ENCODE results near the gene DHRS2. TPM values are rescaled to one million over a fixed set of nuclear protein-coding genes. Genes with fewer than 3 reads are reported as not detected.
"Not testable (repeated sequence)": the region's sequence is repeated elsewhere in the genome, so short reads cannot be mapped to it uniquely, and the experiment has no call there.

Gene DHRS2
- total and polyA plus RNA-seq, 7 donors = 0.04 to 0.55 (median 0.22) TPM; not detected in 3

DNA sequence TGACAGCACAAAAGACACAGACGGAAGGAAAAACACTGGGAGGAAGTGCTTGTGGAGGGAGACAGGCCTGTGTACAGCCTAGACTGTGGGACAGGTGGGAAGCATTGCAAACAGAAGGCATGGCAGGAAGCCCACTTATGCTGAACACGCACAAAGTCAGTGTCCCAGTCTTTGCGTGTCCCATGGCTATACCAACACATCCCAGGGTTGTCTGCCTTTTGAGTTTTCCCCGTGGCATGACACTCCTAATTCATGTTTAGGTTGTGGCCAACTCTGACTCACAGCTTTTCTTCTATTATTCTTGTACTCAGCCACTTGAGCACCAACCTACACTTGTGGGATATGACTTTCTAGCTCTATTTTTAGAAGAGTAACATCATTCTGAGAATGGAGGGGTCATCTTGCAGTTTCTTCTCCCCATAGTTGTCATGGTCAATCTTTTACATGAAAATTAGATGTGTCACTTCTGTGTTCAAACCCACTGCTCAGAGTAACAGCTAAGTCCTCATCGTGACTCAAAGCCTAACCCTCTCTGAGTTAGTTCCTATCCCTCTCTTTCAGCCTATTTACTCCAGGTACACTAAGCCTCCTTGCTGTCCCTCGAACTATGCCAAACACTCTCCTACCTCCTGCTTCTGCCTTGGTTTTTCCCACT is 30.1 kb upstream of the DHRS2 start:
- Histone ChIP-seq H3K27ac (peak overlapping the region; percentile 43), H3K27me3 (ENCODE audit: insufficient read depth in 3 of 3, low read length in 2 of 3) (no peaks in the 10 kb centered on the region), H3K4me1 (no peaks in the 10 kb centered on the region), H3K9me3 (no peaks in the 10 kb centered on the region), H3K4me3 (no peak overlapping the region), H3K36me3 (ENCODE audit: insufficient read depth in 1 of 2, low read depth in 1 of 2) (no peaks in the 10 kb centered on the region)
- DNase-seq = no peak
- 45 to 63% (median 54%) methylated on average over 6 of the region's 6 CpGs for WGBS, 3 donors
- TF ChIP-seq, protein P1, sequence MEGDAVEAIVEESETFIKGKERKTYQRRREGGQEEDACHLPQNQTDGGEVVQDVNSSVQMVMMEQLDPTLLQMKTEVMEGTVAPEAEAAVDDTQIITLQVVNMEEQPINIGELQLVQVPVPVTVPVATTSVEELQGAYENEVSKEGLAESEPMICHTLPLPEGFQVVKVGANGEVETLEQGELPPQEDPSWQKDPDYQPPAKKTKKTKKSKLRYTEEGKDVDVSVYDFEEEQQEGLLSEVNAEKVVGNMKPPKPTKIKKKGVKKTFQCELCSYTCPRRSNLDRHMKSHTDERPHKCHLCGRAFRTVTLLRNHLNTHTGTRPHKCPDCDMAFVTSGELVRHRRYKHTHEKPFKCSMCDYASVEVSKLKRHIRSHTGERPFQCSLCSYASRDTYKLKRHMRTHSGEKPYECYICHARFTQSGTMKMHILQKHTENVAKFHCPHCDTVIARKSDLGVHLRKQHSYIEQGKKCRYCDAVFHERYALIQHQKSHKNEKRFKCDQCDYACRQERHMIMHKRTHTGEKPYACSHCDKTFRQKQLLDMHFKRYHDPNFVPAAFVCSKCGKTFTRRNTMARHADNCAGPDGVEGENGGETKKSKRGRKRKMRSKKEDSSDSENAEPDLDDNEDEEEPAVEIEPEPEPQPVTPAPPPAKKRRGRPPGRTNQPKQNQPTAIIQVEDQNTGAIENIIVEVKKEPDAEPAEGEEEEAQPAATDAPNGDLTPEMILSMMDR (IDR thresholded peaks at IDR 0.05) = no peak
- peak; percentile 53 to 76 (median 58) for ATAC-seq
- intact Hi-C loops (cut with DNase I) = no loop called here

DNA sequence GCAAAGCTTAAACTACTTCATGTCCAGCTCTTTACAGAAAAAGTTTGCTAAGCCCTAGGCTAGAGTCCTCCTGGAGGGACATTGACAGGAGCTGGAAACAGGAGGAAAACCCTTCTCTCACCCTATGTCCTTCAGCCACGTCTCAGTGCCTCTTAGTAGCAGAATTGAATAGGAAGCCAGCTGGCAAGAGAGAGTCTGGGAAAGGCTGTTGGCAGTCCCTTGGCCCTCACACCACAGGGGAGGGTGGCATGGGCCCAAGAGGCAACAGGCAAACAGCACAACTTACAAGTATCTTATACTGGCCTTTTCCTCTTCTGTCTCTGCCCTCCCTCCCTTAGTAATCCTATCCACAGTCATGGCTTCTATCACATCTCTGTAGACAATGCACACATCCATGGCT is 27.7 kb upstream of the DHRS2 start:
- WGBS, 3 donors = 11 to 32% (median 19%) methylated on average over 1 of the region's 1 CpG
- no peaks in the 10 kb centered on the region for H3K4me1 ChIP-seq
- TF ChIP-seq, protein P1 (IDR thresholded peaks at IDR 0.05) = no peak
- no peak overlapping the region for H3K4me3 ChIP-seq
- no peak overlapping the region for H3K27ac ChIP-seq
- no peaks in the 10 kb centered on the region for H3K36me3 ChIP-seq (ENCODE audit: insufficient read depth in 1 of 2, low read depth in 1 of 2)
- no peaks in the 10 kb centered on the region for H3K27me3 ChIP-seq (ENCODE audit: insufficient read depth in 3 of 3, low read length in 2 of 3)
- ATAC-seq (no peak), DNase-seq (no peak)
- intact Hi-C loops (cut with DNase I) = no loop called here
- no peaks in the 10 kb centered on the region for H3K9me3 ChIP-seq

DNA sequence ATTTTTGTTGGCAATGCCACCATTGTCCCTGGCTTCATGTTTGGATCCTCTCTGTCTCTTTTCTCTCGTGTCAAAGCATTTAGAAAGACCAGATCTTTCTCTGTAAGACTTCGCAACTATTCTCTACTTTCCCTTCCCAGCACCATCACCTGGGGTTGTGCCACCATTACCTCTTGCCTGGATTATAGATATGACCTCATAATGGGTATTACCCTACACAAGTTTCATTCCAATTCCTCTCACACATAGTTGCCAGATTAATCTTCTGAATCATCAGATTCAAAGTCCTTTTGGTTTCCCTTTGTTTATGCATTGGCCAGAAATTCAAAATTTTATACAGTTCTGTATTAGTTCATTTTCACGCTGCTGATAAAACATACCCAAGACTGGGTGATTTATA is 27.2 kb upstream of the DHRS2 start:
- TF ChIP-seq, protein P1 (IDR thresholded peaks at IDR 0.05) = no peak
- Histone ChIP-seq H3K4me3 (no peak overlapping the region), H3K27ac (no peak overlapping the region), H3K9me3 (no peaks in the 10 kb centered on the region), H3K4me1 (no peaks in the 10 kb centered on the region), H3K27me3 (ENCODE audit: insufficient read depth in 3 of 3, low read length in 2 of 3) (no peaks in the 10 kb centered on the region), H3K36me3 (ENCODE audit: insufficient read depth in 1 of 2, low read depth in 1 of 2) (no peaks in the 10 kb centered on the region)
- intact Hi-C loops (cut with DNase I) = no loop called here
- ATAC-seq (no peak), DNase-seq (no peak)
- WGBS, 3 donors = 72 to 85% (median 77%) methylated on average over 3 of the region's 3 CpGs

DNA sequence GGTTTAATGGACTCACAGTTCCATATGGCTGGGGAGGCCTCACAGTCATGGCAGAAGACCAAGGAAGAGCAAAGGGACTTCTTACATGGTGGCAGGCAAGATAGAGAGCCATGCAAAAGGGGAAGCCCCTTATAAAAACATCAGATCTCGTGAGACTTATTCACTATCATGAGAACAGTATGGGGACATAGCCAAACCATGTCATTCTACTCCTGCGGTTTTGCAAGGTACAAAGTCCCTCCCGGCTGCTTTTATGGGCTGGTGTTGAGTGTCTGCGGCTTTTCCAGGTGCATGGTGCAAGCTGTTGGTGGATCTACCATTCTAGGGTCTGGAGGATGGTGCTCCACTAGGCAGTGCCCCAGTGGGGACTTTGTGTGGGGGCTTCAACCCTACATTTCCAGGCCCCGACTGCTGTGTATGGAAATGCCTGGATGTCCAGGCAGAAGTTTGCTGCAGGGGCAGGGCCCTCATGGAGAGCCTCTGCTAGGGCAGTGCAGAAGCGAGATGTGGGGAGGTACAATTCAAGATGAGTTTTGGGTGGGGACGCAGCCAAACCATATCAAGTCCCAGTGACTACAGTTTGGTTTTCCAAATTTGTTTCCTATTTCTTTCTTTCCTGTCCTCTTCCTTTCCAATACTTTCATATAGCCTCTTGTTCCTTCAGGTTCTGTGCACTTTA is 26.6 kb upstream of the DHRS2 start:
- ATAC-seq; H3K36me3 ChIP-seq (ENCODE audit: insufficient read depth in 1 of 2, low read depth in 1 of 2); H3K4me3 ChIP-seq; H3K4me1 ChIP-seq; DNase-seq; H3K27ac ChIP-seq; intact Hi-C loops (cut with DNase I); H3K27me3 ChIP-seq (ENCODE audit: insufficient read depth in 3 of 3, low read length in 2 of 3); H3K9me3 ChIP-seq: not testable (repeated sequence)
- WGBS, 3 donors = 62 to 72% (median 71%) methylated on average over 6 to 7 of the region's 7 CpGs

DNA sequence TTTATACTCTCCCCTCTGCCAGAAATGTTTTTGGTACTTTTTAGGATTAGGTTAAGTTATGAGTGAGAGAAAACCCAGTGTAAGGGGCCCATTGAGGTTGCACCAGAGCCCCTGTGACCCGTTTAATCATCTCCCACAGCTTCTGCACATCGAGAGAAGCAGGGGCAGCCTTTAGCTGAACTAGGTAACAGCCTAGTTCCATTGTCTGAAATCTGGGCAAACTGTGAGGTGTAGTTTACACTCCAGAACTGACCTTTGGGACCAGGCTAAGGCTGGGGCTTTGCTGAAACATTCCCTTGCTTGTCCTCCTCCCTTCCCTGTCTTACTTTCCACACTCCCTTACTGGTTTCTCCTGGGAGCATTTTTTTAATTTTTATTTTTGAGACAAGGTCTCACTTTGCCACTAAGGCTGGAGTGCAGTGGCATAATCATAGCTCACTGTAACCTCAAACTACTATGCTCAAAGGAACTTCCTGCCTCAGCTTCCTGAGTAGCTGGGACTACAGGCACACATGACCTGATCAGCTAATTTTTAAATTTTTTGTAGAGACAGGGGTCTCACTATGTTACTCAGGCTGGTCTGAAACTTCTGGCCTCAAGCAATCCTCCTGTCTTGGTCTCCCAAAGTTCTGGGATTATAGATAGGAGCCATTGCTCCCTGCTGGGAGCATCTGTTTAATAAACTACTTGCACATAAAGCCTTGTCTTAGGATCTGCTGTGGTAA is 25.9 kb upstream of the DHRS2 start:
- Histone ChIP-seq H3K9me3 (no peaks in the 10 kb centered on the region), H3K27me3 (ENCODE audit: insufficient read depth in 3 of 3, low read length in 2 of 3) (peaks cover 0 to 6% (median 0%) of the 10 kb centered on the region in 3 donors), H3K36me3 (ENCODE audit: insufficient read depth in 1 of 2, low read depth in 1 of 2) (no peaks in the 10 kb centered on the region), H3K27ac (no peak overlapping the region), H3K4me1 (no peaks in the 10 kb centered on the region), H3K4me3 (no peak overlapping the region)
- ATAC-seq (no peak), DNase-seq (no peak)
- WGBS, 3 donors = 46 to 56% (median 46%) methylated on average over 2 of the region's 2 CpGs
- TF ChIP-seq, protein P1 (IDR thresholded peaks at IDR 0.05) = no peak
- intact Hi-C loops (cut with DNase I) = no loop called here

Data from psoas muscle (tissue), 8 donors.